ENCODE results near the gene RGS3.
"Not testable (repeated sequence)": the region's sequence is repeated elsewhere in the genome, so short reads cannot be mapped to it uniquely, and the experiment has no call there.

Gene RGS3

GRCh38 chr9:113634596-113635515, 171.3 kb downstream of the RGS3 start:
- H3K4me3 ChIP-seq (ENCODE audit: low read length): no peak overlapping the region
- peaks cover 7% of the 10 kb centered on the region; the same call in 1 of the 2 replicates for H3K27me3 ChIP-seq (ENCODE audit: control insufficient read depth, insufficient read depth, low read length)
- no peaks in the 10 kb centered on the region for H3K36me3 ChIP-seq (ENCODE audit: control insufficient read depth, insufficient read depth, low read length)
- no peak overlapping the region for H3K27ac ChIP-seq (ENCODE audit: low read length)
- no CpG with 5 or more reads among the region's 10 CpGs for WGBS (ENCODE audit: insufficient coverage, insufficient read length)
- H3K9me3 ChIP-seq (ENCODE audit: control insufficient read depth, insufficient read depth, low read length): no peaks in the 10 kb centered on the region
- no peak for DNase-seq (ENCODE audit: low read depth, low spot score)
- H3K4me1 ChIP-seq (ENCODE audit: control insufficient read depth, insufficient read depth, low read length): peaks cover 2% of the 10 kb centered on the region; the same call in 1 of the 2 replicates

- no peak overlapping the region for H3K4me3 ChIP-seq (ENCODE audit: low read length)
- H3K27ac ChIP-seq (ENCODE audit: low read length): no peak overlapping the region
- H3K36me3 ChIP-seq (ENCODE audit: control insufficient read depth, insufficient read depth, low read length): no peaks in the 10 kb centered on the region
- peaks cover 2% of the 10 kb centered on the region; the same call in 1 of the 2 replicates for H3K4me1 ChIP-seq (ENCODE audit: control insufficient read depth, insufficient read depth, low read length)
- H3K9me3 ChIP-seq (ENCODE audit: control insufficient read depth, insufficient read depth, low read length): no peaks in the 10 kb centered on the region
- H3K27me3 ChIP-seq (ENCODE audit: control insufficient read depth, insufficient read depth, low read length): peaks cover 9% of the 10 kb centered on the region; the same call in 1 of the 2 replicates
- DNase-seq (ENCODE audit: low read depth, low spot score): no peak
- WGBS (ENCODE audit: insufficient coverage, insufficient read length): no CpG with 5 or more reads among the region's 5 CpGs
These were observed 172.1 kb downstream of the RGS3 start for GRCh38 chr9:113635586-113635985.

GRCh38 chr9:113636165-113636564, 172.6 kb downstream of the RGS3 start:
- no peak overlapping the region for H3K27ac ChIP-seq (ENCODE audit: low read length)
- no CpG with 5 or more reads among the region's 10 CpGs for WGBS (ENCODE audit: insufficient coverage, insufficient read length)
- H3K9me3 ChIP-seq (ENCODE audit: control insufficient read depth, insufficient read depth, low read length): no peaks in the 10 kb centered on the region
- H3K27me3 ChIP-seq (ENCODE audit: control insufficient read depth, insufficient read depth, low read length): peaks cover 11% of the 10 kb centered on the region; the same call in 1 of the 2 replicates
- no peak overlapping the region; the same call in 1 of the 2 replicates for H3K4me3 ChIP-seq (ENCODE audit: low read length)
- H3K36me3 ChIP-seq (ENCODE audit: control insufficient read depth, insufficient read depth, low read length): no peaks in the 10 kb centered on the region
- DNase-seq (ENCODE audit: low read depth, low spot score): no peak
- peaks cover 2% of the 10 kb centered on the region; the same call in 1 of the 2 replicates for H3K4me1 ChIP-seq (ENCODE audit: control insufficient read depth, insufficient read depth, low read length)

- peaks cover 2% of the 10 kb centered on the region; the same call in 1 of the 2 replicates for H3K4me1 ChIP-seq (ENCODE audit: control insufficient read depth, insufficient read depth, low read length)
- WGBS (ENCODE audit: insufficient coverage, insufficient read length): no CpG with 5 or more reads among the region's 6 CpGs
- H3K36me3 ChIP-seq (ENCODE audit: control insufficient read depth, insufficient read depth, low read length): no peaks in the 10 kb centered on the region
- H3K4me3 ChIP-seq (ENCODE audit: low read length): no peak overlapping the region
- H3K27ac ChIP-seq (ENCODE audit: low read length): no peak overlapping the region
- H3K9me3 ChIP-seq (ENCODE audit: control insufficient read depth, insufficient read depth, low read length): no peaks in the 10 kb centered on the region
- DNase-seq (ENCODE audit: low read depth, low spot score): no peak
- peaks cover 14% of the 10 kb centered on the region; the same call in 1 of the 2 replicates for H3K27me3 ChIP-seq (ENCODE audit: control insufficient read depth, insufficient read depth, low read length)
These were observed 173.2 kb downstream of the RGS3 start for GRCh38 chr9:113636693-113637092.

- H3K4me3 ChIP-seq (ENCODE audit: low read length): no peak overlapping the region
- peaks cover 2% of the 10 kb centered on the region; the same call in 1 of the 2 replicates for H3K4me1 ChIP-seq (ENCODE audit: control insufficient read depth, insufficient read depth, low read length)
- no peaks in the 10 kb centered on the region for H3K9me3 ChIP-seq (ENCODE audit: control insufficient read depth, insufficient read depth, low read length)
- no peak for DNase-seq (ENCODE audit: low read depth, low spot score)
- H3K36me3 ChIP-seq (ENCODE audit: control insufficient read depth, insufficient read depth, low read length): no peaks in the 10 kb centered on the region
- no peak overlapping the region for H3K27ac ChIP-seq (ENCODE audit: low read length)
- no CpG with 5 or more reads among the region's 7 CpGs for WGBS (ENCODE audit: insufficient coverage, insufficient read length)
- H3K27me3 ChIP-seq (ENCODE audit: control insufficient read depth, insufficient read depth, low read length): peaks cover 16% of the 10 kb centered on the region; the same call in 1 of the 2 replicates
These were observed 175.0 kb downstream of the RGS3 start for GRCh38 chr9:113638490-113638889.

GRCh38 chr9:113638897-113639296, 175.4 kb downstream of the RGS3 start:
- no peak overlapping the region for H3K4me3 ChIP-seq (ENCODE audit: low read length)
- no peak for DNase-seq (ENCODE audit: low read depth, low spot score)
- no peak overlapping the region for H3K27ac ChIP-seq (ENCODE audit: low read length)
- WGBS (ENCODE audit: insufficient coverage, insufficient read length): no CpG with 5 or more reads among the region's 4 CpGs
- peaks cover 16% of the 10 kb centered on the region; the same call in 1 of the 2 replicates for H3K27me3 ChIP-seq (ENCODE audit: control insufficient read depth, insufficient read depth, low read length)
- H3K36me3 ChIP-seq (ENCODE audit: control insufficient read depth, insufficient read depth, low read length): no peaks in the 10 kb centered on the region
- H3K4me1 ChIP-seq (ENCODE audit: control insufficient read depth, insufficient read depth, low read length): peaks cover 2% of the 10 kb centered on the region; the same call in 1 of the 2 replicates
- no peaks in the 10 kb centered on the region for H3K9me3 ChIP-seq (ENCODE audit: control insufficient read depth, insufficient read depth, low read length)

GRCh38 chr9:113639411-113639970, 176.0 kb downstream of the RGS3 start:
- DNase-seq (ENCODE audit: low read depth, low spot score); H3K4me3 ChIP-seq (ENCODE audit: low read length); H3K4me1 ChIP-seq (ENCODE audit: control insufficient read depth, insufficient read depth, low read length); H3K36me3 ChIP-seq (ENCODE audit: control insufficient read depth, insufficient read depth, low read length); H3K27ac ChIP-seq (ENCODE audit: low read length); H3K9me3 ChIP-seq (ENCODE audit: control insufficient read depth, insufficient read depth, low read length): not testable (repeated sequence)
- peaks cover 19% of the 10 kb centered on the region; the same call in 1 of the 2 replicates for H3K27me3 ChIP-seq (ENCODE audit: control insufficient read depth, insufficient read depth, low read length)
- WGBS (ENCODE audit: insufficient coverage, insufficient read length): no CpG with 5 or more reads among the region's 15 CpGs

- WGBS (ENCODE audit: insufficient coverage, insufficient read length): no CpG with 5 or more reads among the region's 6 CpGs
- Histone ChIP-seq H3K4me1 (ENCODE audit: control insufficient read depth, insufficient read depth, low read length) (peaks cover 2% of the 10 kb centered on the region; the same call in 1 of the 2 replicates), H3K4me3 (ENCODE audit: low read length) (no peak overlapping the region), H3K9me3 (ENCODE audit: control insufficient read depth, insufficient read depth, low read length) (no peaks in the 10 kb centered on the region), H3K36me3 (ENCODE audit: control insufficient read depth, insufficient read depth, low read length) (no peaks in the 10 kb centered on the region), H3K27me3 (ENCODE audit: control insufficient read depth, insufficient read depth, low read length) (peaks cover 28% of the 10 kb centered on the region; the same call in 1 of the 2 replicates), H3K27ac (ENCODE audit: low read length) (no peak overlapping the region)
- DNase-seq (ENCODE audit: low read depth, low spot score): no peak
These were observed 176.9 kb downstream of the RGS3 start for GRCh38 chr9:113640418-113640817.

GRCh38 chr9:113641100-113641885, 177.8 kb downstream of the RGS3 start:
- H3K4me1 ChIP-seq (ENCODE audit: control insufficient read depth, insufficient read depth, low read length): no peaks in the 10 kb centered on the region
- DNase-seq (ENCODE audit: low read depth, low spot score): no peak
- H3K4me3 ChIP-seq (ENCODE audit: low read length): no peak overlapping the region
- no CpG with 5 or more reads among the region's 7 CpGs for WGBS (ENCODE audit: insufficient coverage, insufficient read length)
- H3K27me3 ChIP-seq (ENCODE audit: control insufficient read depth, insufficient read depth, low read length): peaks cover 36% of the 10 kb centered on the region
- no peaks in the 10 kb centered on the region for H3K9me3 ChIP-seq (ENCODE audit: control insufficient read depth, insufficient read depth, low read length)
- no peak overlapping the region for H3K27ac ChIP-seq (ENCODE audit: low read length)
- H3K36me3 ChIP-seq (ENCODE audit: control insufficient read depth, insufficient read depth, low read length): no peaks in the 10 kb centered on the region

GRCh38 chr9:113644321-113644720, 180.8 kb downstream of the RGS3 start:
- Histone ChIP-seq H3K27me3 (ENCODE audit: control insufficient read depth, insufficient read depth, low read length) (peaks cover 59% of the 10 kb centered on the region), H3K36me3 (ENCODE audit: control insufficient read depth, insufficient read depth, low read length) (no peaks in the 10 kb centered on the region), H3K27ac (ENCODE audit: low read length) (no peak overlapping the region), H3K4me3 (ENCODE audit: low read length) (no peak overlapping the region), H3K9me3 (ENCODE audit: control insufficient read depth, insufficient read depth, low read length) (no peaks in the 10 kb centered on the region), H3K4me1 (ENCODE audit: control insufficient read depth, insufficient read depth, low read length) (no peaks in the 10 kb centered on the region; the same call in 1 of the 2 replicates)
- no CpG with 5 or more reads among the region's 2 CpGs for WGBS (ENCODE audit: insufficient coverage, insufficient read length)
- DNase-seq (ENCODE audit: low read depth, low spot score): no peak

Data from iPS DF 6.9 (cell line).